ENCODE data around the gene NEK3. TPM values are rescaled to one million over a fixed set of nuclear protein-coding genes. Genes with fewer than 3 reads are reported as not detected.
"Not testable (repeated sequence)": the region's sequence is repeated elsewhere in the genome, so short reads cannot be mapped to it uniquely, and the experiment has no call there.

Gene NEK3
- total RNA-seq, 2 donors from 2014 or later: 12.9 to 36.8 TPM

DNA sequence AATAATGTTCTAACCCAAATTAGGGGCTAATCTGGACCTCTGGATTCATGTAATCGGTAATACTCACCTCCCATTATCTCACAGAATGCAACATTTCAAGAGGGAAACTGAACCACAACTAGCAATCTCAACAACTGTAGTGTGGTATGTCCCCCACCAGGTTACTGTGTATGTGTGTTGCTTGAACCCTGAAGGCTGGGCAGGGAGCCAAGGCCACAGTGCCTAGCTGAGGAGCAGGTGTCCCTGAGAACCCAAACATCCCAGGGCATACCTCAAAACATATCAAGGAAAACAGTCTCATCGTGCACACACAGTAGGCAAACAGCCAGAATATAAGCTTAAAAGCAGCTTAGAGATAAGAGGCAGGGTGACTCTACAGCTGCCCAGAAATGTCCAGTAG is 20.5 kb upstream of the NEK3 start:
- WGBS: 91% methylated on average over 2 of the region's 2 CpGs
- no peak for DNase-seq (ENCODE audit: low spot score)
- H3K4me1 ChIP-seq (replicated peaks): no peaks in the 10 kb centered on the region
- no peak overlapping the region for H3K27ac ChIP-seq
- no peak overlapping the region for H3K4me3 ChIP-seq
- intact Hi-C loops (cut with DNase I): no loop called here
- TF ChIP-seq, protein P1, sequence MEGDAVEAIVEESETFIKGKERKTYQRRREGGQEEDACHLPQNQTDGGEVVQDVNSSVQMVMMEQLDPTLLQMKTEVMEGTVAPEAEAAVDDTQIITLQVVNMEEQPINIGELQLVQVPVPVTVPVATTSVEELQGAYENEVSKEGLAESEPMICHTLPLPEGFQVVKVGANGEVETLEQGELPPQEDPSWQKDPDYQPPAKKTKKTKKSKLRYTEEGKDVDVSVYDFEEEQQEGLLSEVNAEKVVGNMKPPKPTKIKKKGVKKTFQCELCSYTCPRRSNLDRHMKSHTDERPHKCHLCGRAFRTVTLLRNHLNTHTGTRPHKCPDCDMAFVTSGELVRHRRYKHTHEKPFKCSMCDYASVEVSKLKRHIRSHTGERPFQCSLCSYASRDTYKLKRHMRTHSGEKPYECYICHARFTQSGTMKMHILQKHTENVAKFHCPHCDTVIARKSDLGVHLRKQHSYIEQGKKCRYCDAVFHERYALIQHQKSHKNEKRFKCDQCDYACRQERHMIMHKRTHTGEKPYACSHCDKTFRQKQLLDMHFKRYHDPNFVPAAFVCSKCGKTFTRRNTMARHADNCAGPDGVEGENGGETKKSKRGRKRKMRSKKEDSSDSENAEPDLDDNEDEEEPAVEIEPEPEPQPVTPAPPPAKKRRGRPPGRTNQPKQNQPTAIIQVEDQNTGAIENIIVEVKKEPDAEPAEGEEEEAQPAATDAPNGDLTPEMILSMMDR (IDR thresholded peaks at IDR 0.05): no peak
- no peak for TF ChIP-seq POLR2A (IDR thresholded peaks at IDR 0.05)
- no peak for TF ChIP-seq POLR2AphosphoS5 (IDR thresholded peaks at IDR 0.05)
- no peaks in the 10 kb centered on the region for H3K36me3 ChIP-seq
- no peaks in the 10 kb centered on the region for H3K27me3 ChIP-seq (replicated peaks; ENCODE audit: insufficient read depth)
- H3K9me3 ChIP-seq: no peaks in the 10 kb centered on the region

DNA sequence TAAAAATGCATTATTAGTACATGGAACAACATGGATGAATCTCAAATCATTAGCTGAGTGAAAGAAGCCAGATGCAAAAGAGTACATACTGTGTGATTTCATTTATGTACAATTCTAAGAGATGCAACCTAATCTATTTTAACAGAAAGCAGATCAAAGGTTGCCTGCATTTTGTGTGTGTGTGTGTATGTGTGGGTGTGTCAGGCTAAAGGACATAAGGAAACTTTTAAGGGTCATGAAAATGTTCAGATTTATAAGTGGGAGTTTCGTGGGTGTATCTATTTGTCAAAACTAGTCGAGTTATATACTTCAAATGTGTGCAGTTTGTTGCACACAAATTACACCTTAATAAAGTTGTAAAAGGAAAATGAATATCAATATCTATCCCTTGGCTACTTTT is 17.9 kb upstream of the NEK3 start:
- intact Hi-C loops (cut with DNase I): no loop called here
- Histone ChIP-seq H3K36me3 (no peaks in the 10 kb centered on the region), H3K27me3 (replicated peaks; ENCODE audit: insufficient read depth) (no peaks in the 10 kb centered on the region), H3K4me1 (replicated peaks) (no peaks in the 10 kb centered on the region), H3K9me3 (no peaks in the 10 kb centered on the region), H3K4me3 (no peak overlapping the region), H3K27ac (no peak overlapping the region)
- DNase-seq (ENCODE audit: low spot score): no peak
- 82% methylated on average over 2 of the region's 2 CpGs for WGBS
- TF ChIP-seq, protein P1 (IDR thresholded peaks at IDR 0.05): no peak
- TF ChIP-seq POLR2A (IDR thresholded peaks at IDR 0.05) (no peak), POLR2AphosphoS5 (IDR thresholded peaks at IDR 0.05) (no peak)

DNA sequence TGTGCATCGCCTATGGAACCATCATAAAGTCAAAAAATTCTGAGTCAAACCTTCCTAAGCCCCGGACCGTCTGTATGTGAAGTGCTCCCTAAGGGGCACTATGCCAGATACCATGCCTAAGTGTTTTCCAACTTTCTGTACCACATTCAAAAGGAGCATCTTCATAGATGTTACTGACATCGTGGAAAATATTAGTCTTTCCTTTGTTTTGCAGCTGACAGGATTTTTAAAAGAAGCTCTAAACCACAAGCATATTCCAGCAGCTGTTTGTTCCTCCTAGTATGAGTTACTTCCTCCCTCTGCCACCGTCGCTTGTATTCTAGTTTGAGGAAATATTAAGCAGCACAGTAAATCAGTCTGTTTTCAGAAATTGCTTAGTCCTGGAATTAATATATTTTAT is 14.6 kb upstream of the NEK3 start:
- H3K4me1 ChIP-seq (replicated peaks); H3K36me3 ChIP-seq; intact Hi-C loops (cut with DNase I); DNase-seq (ENCODE audit: low spot score); H3K4me3 ChIP-seq; H3K9me3 ChIP-seq; H3K27me3 ChIP-seq (replicated peaks; ENCODE audit: insufficient read depth): not testable (repeated sequence)
- 64% methylated on average over 6 of the region's 6 CpGs for WGBS
- H3K27ac ChIP-seq: peak overlapping the region in 1 of 2 donors; percentile 62

DNA sequence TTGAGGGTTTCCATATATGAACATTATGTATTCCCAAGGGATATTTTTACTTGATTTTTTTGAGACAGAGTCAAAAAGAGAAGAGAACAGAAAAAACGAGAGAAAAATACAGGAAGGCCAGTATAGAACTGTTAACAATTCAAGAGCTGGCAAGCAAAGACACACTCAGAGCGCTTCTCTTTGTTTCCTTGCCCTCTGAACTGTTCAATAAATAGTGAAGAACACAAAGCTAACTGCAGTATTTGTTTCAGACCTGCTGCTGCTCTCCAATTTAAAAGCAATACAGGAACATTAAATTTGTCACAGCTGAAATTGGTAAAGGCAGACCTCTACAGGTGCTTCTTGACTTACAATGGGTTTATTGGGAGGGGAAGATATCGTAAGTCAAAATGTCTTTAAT is 14.0 kb upstream of the NEK3 start:
- H3K27me3 ChIP-seq (replicated peaks; ENCODE audit: insufficient read depth): no peaks in the 10 kb centered on the region
- intact Hi-C loops (cut with DNase I): no loop called here
- H3K36me3 ChIP-seq: no peaks in the 10 kb centered on the region

DNA sequence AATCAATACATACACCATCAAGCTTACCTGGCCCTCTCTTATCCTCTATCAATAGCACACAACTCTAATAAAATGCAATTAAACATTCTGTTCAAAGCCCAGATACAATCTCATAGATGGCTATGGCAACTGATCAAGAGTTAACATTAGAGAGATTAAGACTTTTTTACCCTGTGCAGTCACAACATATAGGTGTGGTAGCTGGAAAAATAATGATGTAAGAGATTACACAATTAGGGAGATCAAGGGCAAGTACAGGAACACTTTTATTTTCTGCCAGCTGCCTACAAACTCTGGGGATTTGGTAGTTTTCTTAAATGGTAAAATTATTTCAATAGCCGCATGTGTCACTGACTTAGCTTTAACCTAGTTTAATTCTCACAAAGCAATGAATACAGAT is 12.3 kb upstream of the NEK3 start:
- H3K4me1 ChIP-seq (replicated peaks); DNase-seq (ENCODE audit: low spot score); H3K9me3 ChIP-seq; H3K27me3 ChIP-seq (replicated peaks; ENCODE audit: insufficient read depth); H3K4me3 ChIP-seq; intact Hi-C loops (cut with DNase I); H3K36me3 ChIP-seq: not testable (repeated sequence)
- 96% methylated on average over 1 of the region's 1 CpG for WGBS
- peak overlapping the region in 1 of 2 donors; percentile 62 for H3K27ac ChIP-seq

More for the DNA sequence above, 14.0 kb upstream of the NEK3 start:
- Histone ChIP-seq H3K27ac (peak overlapping the region in 1 of 2 donors; percentile 62), H3K4me3 (no peak overlapping the region), H3K4me1 (replicated peaks) (no peaks in the 10 kb centered on the region), H3K9me3 (no peaks in the 10 kb centered on the region)
- 56% methylated on average over 3 of the region's 3 CpGs for WGBS
- DNase-seq (ENCODE audit: low spot score): no peak
- TF ChIP-seq POLR2A (IDR thresholded peaks at IDR 0.05): no peak
- TF ChIP-seq POLR2AphosphoS5 (IDR thresholded peaks at IDR 0.05): no peak

DNA sequence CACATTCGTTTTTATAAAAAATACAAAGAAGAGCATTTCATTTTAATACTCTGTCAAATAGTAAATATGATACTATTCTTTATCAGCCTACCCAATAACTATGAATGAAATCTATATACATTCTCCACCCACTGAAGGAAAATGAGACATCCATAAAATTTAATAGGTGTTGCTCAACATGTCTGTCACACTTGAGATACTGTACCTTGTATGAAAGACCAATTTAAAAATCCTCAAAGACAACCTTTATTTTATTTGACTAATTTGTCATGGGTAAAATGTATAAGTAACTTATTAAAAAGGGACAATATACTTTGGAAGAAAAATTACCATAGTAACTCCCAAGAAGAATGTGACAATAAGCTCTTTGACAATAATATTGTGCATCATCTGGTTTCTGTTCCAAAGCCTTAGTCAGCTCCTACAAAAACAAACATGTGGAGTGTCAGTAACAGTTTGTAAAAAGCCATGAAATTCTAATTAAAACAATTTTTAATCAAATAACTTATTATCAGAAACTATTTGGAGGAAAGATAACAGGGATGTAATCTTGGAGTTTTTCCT is 11.5 kb upstream of the NEK3 start:
- intact Hi-C loops (cut with DNase I); H3K27me3 ChIP-seq (replicated peaks; ENCODE audit: insufficient read depth); H3K36me3 ChIP-seq; DNase-seq (ENCODE audit: low spot score); H3K4me3 ChIP-seq; H3K9me3 ChIP-seq; H3K4me1 ChIP-seq (replicated peaks): not testable (repeated sequence)
- WGBS: 59% methylated on average over 1 of the region's 1 CpG
- H3K27ac ChIP-seq: peak overlapping the region in 1 of 2 donors; percentile 24

DNA sequence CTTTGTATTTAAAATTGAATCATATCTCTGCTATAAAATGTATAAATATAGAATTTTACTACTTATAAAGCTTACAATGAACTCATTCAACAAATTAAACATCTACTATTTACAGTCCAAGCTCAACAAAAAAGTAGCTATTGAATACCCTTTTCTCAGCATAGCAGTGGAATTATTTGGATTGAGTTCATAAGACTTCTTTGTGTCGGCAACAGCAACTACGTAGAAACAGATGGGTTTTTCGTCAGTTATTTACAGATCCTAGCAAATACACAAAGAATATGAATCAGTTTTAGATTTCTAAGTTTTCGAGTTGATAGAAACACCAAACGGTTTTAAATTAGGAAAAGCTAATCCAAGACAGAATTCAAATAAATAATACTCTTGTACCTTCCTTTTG is 10.4 kb upstream of the NEK3 start:
- Histone ChIP-seq H3K4me3 (no peak overlapping the region), H3K27ac (peak overlapping the region in 1 of 2 donors; percentile 24), H3K36me3 (no peaks in the 10 kb centered on the region), H3K4me1 (replicated peaks) (no peaks in the 10 kb centered on the region), H3K27me3 (replicated peaks; ENCODE audit: insufficient read depth) (no peaks in the 10 kb centered on the region), H3K9me3 (no peaks in the 10 kb centered on the region)
- WGBS: 75% methylated on average over 5 of the region's 5 CpGs
- no peak for DNase-seq (ENCODE audit: low spot score)
- TF ChIP-seq, protein P1 (IDR thresholded peaks at IDR 0.05): no peak
- no peak for TF ChIP-seq POLR2AphosphoS5 (IDR thresholded peaks at IDR 0.05)
- TF ChIP-seq POLR2A (IDR thresholded peaks at IDR 0.05): no peak
- intact Hi-C loops (cut with DNase I): no loop called here
